Ishikawa (cell line): Measurements from ENCODE around the gene CPEB2.

Experiments
- CREB1 ChIP-seq: IDR thresholded peaks from 2 replicates; pipeline ENCODE4 v1.6.1; 2012; ENCODE audit warnings: low read depth
- EP300 ChIP-seq: IDR thresholded peaks from 2 replicates; pipeline ENCODE4 v1.6.1; 2012; ENCODE audit warnings: borderline replicate concordance
- FOXM1 ChIP-seq: IDR thresholded peaks from 2 replicates; pipeline ENCODE4 v1.6.1; 2012; ENCODE audit warnings: low read depth, borderline replicate concordance
- MAX ChIP-seq: IDR thresholded peaks from 2 replicates; pipeline ENCODE4 v1.6.1; 2012
- RAD21 ChIP-seq: IDR thresholded peaks from 2 replicates; pipeline ENCODE4 v1.6.1; 2012; ENCODE audit warnings: low read depth
- REST ChIP-seq: IDR thresholded peaks from 2 replicates; pipeline ENCODE4 v1.6.1; 2012; ENCODE audit warnings: low read depth, mild to moderate bottlenecking
- YY1 ChIP-seq: IDR thresholded peaks from 2 replicates; pipeline ENCODE4 v1.6.1; 2012; ENCODE audit warnings: low read depth

DNA sequence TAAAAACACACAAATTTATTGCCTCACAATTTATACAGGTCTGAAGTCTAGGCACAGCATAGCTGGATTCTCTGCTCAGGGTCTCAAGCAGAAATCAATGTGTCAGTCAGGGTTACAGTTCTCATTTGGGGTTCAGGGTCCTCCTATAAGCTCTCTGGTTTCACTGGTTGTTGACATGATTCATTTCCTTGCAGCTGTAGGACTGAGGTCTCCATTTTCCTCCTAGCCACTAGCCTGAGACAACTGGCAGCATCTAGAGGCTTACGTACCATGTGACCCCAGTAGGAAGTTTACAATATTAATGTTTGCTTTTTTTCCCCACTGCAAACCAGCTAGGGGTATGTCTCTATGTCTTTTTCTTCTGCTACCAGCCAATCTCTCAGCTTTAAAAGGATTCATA is 102.5 kb downstream of the CPEB2 start:
- no peak for TF ChIP-seq REST
- no peak for TF ChIP-seq YY1
- no peak for TF ChIP-seq CREB1
- no peak for TF ChIP-seq FOXM1
- TF ChIP-seq EP300, result no peak
- TF ChIP-seq MAX, result no peak
- no peak for TF ChIP-seq RAD21
